Vagina (tissue), 2 donors: ENCODE measurements around the gene LAG3.

Experiments
- POLR2A ChIP-seq, 2 donors: fragments of 450-650 bp; IDR thresholded peaks; one replicate each; pipeline ENCODE4 v1.6.1; 2017; ENCODE audit warnings: antibody characterized with exemption in 2 of 2, mild to moderate bottlenecking in 2 of 2, moderate library complexity in 2 of 2
- TF ChIP-seq, protein P1 (sequence below), 3 experiments: fragments of 450-650 bp in 2 of 3; fragments of 200-600 bp in 1 of 3; sonication (generic) in 1 of 3; IDR thresholded peaks; one replicate each; pipeline ENCODE4 v1.5.1; 2017 to 2019; ENCODE audit warnings: antibody characterized with exemption in 3 of 3, mild to moderate bottlenecking in 2 of 3, moderate library complexity in 2 of 3

GRCh38 chr12:6784761-6785160 lies 12.4 kb downstream of the LAG3 start:
- TF ChIP-seq POLR2A (IDR thresholded peaks at IDR 0.05), result no peak
- TF ChIP-seq, protein P1, sequence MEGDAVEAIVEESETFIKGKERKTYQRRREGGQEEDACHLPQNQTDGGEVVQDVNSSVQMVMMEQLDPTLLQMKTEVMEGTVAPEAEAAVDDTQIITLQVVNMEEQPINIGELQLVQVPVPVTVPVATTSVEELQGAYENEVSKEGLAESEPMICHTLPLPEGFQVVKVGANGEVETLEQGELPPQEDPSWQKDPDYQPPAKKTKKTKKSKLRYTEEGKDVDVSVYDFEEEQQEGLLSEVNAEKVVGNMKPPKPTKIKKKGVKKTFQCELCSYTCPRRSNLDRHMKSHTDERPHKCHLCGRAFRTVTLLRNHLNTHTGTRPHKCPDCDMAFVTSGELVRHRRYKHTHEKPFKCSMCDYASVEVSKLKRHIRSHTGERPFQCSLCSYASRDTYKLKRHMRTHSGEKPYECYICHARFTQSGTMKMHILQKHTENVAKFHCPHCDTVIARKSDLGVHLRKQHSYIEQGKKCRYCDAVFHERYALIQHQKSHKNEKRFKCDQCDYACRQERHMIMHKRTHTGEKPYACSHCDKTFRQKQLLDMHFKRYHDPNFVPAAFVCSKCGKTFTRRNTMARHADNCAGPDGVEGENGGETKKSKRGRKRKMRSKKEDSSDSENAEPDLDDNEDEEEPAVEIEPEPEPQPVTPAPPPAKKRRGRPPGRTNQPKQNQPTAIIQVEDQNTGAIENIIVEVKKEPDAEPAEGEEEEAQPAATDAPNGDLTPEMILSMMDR (IDR thresholded peaks at IDR 0.05), result no peak
